ENCODE results near the gene SYCP2.

Gene SYCP2

DNA sequence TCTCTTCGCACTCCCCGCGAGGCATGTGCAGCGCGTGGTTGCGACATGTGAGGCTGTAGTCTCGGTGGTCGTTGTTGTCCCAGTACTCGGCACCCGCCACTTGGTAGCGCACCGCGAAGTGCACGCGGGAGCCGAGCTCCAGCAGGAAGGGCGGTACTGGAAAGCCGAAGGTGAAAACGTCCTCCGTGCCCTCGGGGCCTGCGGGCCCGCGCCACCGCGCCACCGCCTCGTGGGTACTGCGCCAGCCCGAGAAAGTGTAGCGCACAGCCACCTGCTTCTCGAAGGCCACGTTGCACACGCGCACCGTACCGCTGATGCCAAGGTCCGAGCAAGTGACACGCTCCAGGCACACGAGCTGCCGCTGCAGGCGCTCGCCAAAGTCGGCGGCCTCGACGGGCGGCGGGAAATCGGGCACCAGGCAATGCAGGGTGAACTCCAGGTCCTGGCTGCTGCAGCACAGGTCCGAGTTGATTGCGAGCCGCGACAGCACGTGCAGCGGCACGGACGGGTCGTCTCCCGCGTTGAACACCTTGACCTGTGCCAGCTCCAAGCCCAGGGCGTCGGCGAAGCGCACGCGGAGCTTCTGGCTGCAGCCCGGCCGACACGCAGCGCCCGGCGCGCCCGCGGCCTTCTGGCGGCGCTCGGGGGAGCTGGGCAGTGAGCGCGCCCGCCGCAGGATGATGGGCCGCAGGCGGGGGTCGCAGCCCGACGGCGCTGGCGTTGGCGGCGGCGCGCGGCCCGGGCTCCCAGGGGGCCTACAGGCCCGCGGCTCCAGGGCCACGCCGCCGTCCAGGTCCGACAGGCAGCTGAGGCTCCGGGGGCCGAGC, 5.8 kb upstream of the SYCP2 start:
- TF ChIP-seq, protein P1, sequence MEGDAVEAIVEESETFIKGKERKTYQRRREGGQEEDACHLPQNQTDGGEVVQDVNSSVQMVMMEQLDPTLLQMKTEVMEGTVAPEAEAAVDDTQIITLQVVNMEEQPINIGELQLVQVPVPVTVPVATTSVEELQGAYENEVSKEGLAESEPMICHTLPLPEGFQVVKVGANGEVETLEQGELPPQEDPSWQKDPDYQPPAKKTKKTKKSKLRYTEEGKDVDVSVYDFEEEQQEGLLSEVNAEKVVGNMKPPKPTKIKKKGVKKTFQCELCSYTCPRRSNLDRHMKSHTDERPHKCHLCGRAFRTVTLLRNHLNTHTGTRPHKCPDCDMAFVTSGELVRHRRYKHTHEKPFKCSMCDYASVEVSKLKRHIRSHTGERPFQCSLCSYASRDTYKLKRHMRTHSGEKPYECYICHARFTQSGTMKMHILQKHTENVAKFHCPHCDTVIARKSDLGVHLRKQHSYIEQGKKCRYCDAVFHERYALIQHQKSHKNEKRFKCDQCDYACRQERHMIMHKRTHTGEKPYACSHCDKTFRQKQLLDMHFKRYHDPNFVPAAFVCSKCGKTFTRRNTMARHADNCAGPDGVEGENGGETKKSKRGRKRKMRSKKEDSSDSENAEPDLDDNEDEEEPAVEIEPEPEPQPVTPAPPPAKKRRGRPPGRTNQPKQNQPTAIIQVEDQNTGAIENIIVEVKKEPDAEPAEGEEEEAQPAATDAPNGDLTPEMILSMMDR (IDR thresholded peaks at IDR 0.05; ENCODE audit: extremely low read depth, insufficient read depth, missing control alignments): no peak
- DNase-seq (ENCODE audit: low spot score): peak; percentile 32
- in situ Hi-C loops (cut with MboI; ENCODE audit: low pct_unique_long_range_greater_than_20kb, low sequenced_read_pairs, unreplicated experiment): no loop called here

- DNase-seq (ENCODE audit: low spot score): no peak
- in situ Hi-C loops (cut with MboI; ENCODE audit: low pct_unique_long_range_greater_than_20kb, low sequenced_read_pairs, unreplicated experiment): no loop called here
- TF ChIP-seq, protein P1 (IDR thresholded peaks at IDR 0.05; ENCODE audit: extremely low read depth, insufficient read depth, missing control alignments): no peak
Observed at GRCh38 chr20:59938696-59939051, 5.2 kb upstream of the SYCP2 start.

- in situ Hi-C loops (cut with MboI; ENCODE audit: low pct_unique_long_range_greater_than_20kb, low sequenced_read_pairs, unreplicated experiment): no loop called here
- no peak for DNase-seq (ENCODE audit: low spot score)
- TF ChIP-seq, protein P1 (IDR thresholded peaks at IDR 0.05; ENCODE audit: extremely low read depth, insufficient read depth, missing control alignments): no peak
Observed at GRCh38 chr20:59938221-59938620, 4.8 kb upstream of the SYCP2 start.

DNA sequence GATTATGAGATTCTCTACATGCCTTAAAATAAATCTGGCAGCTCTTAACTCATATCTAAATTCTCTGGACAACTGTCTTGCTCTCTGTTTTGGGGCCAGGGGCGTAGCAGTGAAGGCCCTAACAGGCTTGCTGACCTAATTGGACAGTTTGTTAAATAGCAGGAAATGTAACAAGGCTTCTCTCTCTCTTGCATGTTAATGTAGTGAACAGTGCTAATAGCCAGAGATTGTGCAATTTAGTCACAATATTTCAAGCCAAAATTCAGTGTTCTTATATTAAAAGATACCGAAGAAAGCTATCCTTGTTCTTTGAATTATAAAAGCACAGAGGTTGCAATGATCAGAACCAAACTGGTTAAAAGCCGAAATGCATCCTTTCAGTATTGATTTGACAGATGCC, 3.7 kb upstream of the SYCP2 start:
- TF ChIP-seq, protein P1 (IDR thresholded peaks at IDR 0.05; ENCODE audit: extremely low read depth, insufficient read depth, missing control alignments): no peak
- no peak for DNase-seq (ENCODE audit: low spot score)
- in situ Hi-C loops (cut with MboI; ENCODE audit: low pct_unique_long_range_greater_than_20kb, low sequenced_read_pairs, unreplicated experiment): no loop called here

DNA sequence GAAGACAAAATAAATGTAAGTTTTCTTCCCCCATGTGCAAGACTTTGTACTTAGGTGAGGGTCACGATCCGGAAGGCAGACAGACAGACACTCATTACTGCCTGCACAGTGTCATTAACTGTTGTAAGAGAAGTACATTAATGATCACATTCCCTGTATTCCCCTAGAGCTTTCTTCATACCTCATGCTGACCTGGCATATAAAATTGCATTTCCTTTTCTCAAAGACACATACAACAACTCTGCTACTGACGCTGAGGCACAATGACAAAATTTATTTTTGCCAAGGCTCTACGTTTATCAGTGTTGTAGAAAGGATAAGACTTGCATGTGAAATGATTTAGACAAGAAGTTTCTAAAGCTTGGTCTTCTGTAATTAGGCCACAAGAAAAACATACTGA, 3.0 kb upstream of the SYCP2 start:
- DNase-seq (ENCODE audit: low spot score): no peak
- in situ Hi-C loops (cut with MboI; ENCODE audit: low pct_unique_long_range_greater_than_20kb, low sequenced_read_pairs, unreplicated experiment): no loop called here
- TF ChIP-seq, protein P1 (IDR thresholded peaks at IDR 0.05; ENCODE audit: extremely low read depth, insufficient read depth, missing control alignments): no peak

- in situ Hi-C loops (cut with MboI; ENCODE audit: low pct_unique_long_range_greater_than_20kb, low sequenced_read_pairs, unreplicated experiment): no loop called here
- TF ChIP-seq, protein P1 (IDR thresholded peaks at IDR 0.05; ENCODE audit: extremely low read depth, insufficient read depth, missing control alignments): no peak
- DNase-seq (ENCODE audit: low spot score): no peak
Observed at GRCh38 chr20:59935457-59936185, 2.2 kb upstream of the SYCP2 start.
